ENCODE data around the gene IFT43.

IFT43 gene

DNA sequence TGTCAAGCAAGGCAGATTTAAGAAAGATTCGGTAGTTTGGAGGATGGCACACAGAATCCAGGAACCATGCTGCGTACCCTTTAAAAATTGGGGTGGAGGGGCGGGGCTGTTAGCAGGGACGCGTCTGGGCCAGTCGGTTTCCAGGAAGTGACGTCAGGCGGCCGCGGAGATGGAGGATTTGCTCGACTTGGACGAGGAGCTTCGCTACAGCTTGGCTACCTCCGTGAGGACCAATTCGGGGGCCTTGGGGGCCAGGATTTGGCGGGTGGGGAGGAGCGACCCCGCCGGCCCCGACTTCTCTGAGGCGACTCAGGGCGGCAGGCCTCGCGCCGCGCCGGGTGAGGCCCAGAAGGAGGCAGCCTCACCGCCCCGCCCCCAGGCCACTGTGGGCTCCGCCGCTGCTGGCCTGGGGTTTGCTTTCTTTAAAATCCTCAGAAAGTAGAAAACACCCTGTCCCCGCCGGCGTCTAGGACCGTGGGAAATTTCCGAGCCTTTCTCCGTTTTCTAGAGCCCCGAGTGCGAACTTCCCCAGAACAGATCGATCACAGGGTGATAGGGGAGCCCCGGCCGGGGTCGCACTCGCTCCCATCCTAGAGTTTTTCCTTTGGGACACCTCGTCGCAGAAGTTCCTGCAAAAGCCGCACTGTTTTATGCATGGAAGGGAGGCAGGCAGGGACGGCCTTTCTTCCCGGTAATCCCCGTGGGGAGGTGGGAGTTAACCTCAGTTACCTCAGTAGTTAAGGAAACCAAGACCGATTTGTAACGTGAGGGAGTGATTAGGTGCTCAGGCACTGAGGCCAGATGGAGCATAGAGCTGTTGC, at the start of gene IFT43:
Gene IFT43 (plus strand): TSS at position 146 of the 821 bp plus-strand sequence. CDS start 24 bp downstream, at position 170.
- peak; percentile 76 for DNase-seq (ENCODE audit: low spot score)

DNA sequence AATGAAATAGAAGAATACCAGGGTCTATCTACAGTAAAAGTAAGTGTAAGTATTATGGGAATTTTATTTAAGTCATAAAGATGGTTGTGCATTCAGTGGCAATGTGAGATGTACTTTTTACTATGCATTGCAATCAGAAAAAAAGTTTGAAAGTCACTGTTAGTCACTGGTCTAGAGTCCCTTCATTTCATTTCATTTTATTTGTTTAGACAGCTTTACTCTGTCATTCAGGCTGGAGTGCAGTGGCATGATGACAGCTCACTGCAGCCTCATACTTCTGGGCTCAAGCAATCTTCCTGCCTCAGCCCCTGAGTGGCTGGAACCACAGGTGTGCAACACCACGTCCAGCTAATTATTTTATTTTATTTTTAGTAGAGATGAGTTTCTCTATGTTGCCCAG, 46.4 kb upstream of the IFT43 start:
- no peak for DNase-seq (ENCODE audit: low spot score)

GRCh38 chr14:75941030-75941429, 44.5 kb upstream of the IFT43 start:
- DNase-seq (ENCODE audit: low spot score) = no peak

DNA sequence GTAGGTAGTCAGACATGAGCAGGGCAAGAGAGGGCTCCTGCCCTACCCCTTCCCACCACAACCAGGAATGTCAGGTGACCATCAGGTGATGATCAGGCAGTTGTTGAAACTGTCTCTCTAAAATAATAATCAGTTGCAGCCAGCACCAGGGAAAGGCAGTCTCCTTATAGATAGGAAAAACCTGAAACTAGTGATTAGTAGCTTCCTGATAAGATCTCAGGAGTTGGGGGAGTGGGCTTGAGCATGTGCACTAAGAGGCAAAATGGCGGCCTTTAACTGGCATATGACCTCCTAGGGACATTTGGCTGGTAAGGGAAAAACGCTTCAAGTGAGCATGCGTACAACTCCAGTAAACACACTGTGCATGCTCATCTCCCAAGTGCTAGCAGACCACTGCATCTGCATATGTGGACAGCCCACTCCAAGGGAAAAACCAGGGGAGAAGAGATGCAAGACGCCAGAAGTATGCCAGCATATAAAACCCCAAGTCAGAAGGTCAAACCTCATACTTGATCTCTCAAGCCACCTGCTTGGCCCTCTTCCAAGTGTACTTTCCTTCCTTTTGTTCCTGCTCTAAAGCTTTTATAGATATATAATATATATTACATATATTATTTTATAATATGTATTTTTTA, 40.8 kb upstream of the IFT43 start:
- no peak for DNase-seq (ENCODE audit: low spot score)

DNA sequence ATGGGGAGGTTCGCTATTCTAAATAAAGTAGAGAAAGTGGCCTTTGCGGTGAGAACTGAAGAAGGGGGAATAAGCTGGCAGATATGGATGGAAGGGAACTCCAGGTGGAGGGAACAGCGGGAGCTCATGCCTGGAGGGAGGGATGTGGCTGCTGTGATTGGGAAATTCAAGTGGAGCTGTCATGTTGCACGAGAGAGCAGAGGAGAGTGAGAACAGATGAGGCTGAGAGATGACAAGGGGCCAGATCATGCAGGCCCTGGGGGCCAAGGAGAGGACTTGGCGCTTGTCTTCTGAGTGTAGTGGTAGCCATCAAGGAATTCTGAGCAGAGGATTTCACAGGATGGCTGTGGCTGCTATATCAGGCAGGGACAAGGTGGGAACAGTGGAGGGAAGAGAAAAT, 38.8 kb upstream of the IFT43 start:
- no peak for DNase-seq (ENCODE audit: low spot score)

GRCh38 chr14:75952489-75952888, 33.1 kb upstream of the IFT43 start:
- DNase-seq (ENCODE audit: low spot score) = no peak

DNA sequence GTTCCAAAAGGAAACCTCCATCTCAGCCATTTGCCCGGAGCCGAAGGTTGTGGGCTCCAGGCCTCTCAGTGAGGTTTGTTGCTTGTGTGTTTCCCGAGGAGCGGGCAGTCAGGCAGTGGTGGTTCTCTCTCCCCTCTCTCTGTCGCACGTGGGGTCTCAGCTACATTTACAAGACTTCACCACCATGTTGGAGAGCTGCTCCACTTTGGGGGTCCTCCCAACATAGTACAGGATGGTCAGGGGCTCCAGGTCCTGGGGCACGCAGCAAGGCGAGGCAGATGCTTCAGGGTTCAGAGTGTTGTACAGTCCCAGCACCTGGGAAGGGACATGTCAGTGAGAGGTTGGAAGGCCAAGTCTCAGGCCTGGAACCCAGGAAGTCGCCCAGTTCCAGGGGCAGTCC, 26.5 kb upstream of the IFT43 start:
- no peak for DNase-seq (ENCODE audit: low spot score)

DNA sequence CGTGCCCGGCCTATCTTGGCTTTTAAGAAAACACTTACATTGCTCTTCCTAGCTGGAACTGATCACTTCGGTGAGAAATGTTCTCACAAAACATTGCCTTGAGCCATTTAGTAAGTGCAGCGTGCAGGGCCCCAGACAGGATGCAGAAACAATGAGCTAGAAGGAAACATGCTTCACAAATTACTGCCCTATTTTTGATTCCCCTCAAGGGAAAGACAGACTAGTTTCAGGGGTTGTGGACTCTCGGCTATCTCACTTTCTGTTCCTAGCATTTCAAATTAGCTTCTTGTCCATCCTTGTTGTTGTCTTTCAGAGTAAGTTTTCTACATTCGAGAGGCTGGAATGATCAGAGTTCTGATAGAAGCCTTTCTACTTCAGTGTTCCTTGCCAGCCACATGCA, 25.3 kb upstream of the IFT43 start:
- DNase-seq (ENCODE audit: low spot score) = no peak

DNA sequence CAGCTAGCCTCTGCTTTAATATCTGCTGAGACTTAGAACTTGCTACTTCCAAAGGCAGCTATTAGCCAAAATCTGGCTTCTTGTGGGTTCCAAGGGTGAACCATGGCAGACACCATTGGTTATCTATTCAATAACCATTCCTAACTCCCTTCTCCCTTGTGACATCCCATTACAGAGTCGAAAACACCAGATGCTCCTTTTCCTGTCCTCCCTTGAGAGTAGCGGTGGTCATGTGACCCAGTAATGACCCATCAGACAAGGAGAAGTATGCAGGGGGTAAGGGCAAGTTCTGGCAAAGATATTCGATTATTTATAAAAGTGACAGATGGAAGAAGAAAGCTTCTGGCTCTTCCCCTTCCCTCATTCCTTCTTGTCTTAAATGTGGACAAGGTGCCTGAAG, 23.9 kb upstream of the IFT43 start:
- DNase-seq (ENCODE audit: low spot score) = no peak

- no peak for DNase-seq (ENCODE audit: low spot score)
Measured at GRCh38 chr14:75967866-75968265, 17.7 kb upstream of the IFT43 start.

- DNase-seq (ENCODE audit: low spot score) = no peak
Measured at GRCh38 chr14:75968456-75968855, 17.1 kb upstream of the IFT43 start.

DNA sequence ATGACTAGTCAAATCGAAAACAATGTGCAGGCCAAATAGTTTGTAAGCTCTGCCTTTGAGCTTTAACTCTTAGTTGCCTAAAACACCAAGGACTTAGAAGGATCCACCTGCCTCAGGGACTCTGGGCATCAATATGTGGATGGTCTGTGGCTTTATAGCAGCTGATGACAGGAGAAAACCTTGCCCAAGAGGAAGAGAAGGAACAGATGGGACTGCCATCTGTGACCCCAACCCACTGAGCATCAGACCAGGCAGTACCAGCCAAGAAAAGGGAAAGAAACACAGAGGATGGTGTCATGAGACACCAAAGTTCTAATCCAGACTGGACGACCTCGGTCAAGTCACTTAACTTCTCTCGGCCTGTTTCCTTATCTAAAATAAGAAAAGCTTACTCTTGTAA, 16.4 kb upstream of the IFT43 start:
- DNase-seq (ENCODE audit: low spot score) = no peak

DNA sequence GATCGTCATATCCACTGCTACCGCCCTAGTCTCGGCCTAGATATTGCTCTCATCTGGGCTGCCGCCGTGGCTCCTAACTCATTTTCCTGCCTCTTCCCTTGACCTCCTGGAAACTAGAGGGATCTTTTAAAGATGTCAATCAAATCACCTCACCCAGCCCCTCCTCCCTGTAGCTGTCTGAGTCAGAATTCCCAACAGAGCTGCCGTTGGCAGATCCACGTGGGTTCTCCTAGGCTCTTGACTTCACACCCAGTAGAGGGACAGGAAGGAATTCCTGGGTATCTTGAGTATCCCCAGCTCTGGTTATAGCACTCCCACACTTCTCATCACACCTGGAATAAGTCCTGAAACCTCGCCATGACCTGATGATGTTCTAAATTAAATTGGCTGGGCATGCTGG, 15.7 kb upstream of the IFT43 start:
- DNase-seq (ENCODE audit: low spot score) = no peak

DNA sequence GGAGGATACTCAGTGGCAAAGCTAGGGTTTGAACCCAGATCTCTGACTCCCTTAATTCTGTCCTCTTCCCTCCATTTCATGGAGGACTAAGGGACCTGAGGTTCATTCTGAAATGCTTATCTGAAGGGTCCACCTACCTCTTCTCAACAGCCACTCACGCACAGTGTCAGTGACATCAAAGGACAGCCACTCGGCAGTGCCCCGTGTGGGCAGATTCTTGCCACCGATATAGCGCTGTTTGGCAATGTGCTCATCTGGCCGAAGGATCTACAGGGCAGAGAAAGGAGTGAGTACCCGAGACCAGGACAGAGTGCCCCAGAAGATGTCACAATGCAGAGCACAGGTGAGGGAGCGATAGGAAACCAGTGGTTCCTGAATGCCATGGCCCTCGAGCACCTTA, 14.6 kb upstream of the IFT43 start:
- DNase-seq (ENCODE audit: low spot score) = no peak

GRCh38 chr14:75971509-75971908, 14.1 kb upstream of the IFT43 start:
- DNase-seq (ENCODE audit: low spot score) = no peak

- no peak for DNase-seq (ENCODE audit: low spot score)
Measured at GRCh38 chr14:75972801-75973421, 12.7 kb upstream of the IFT43 start.

GRCh38 chr14:75976826-75977581, 8.6 kb upstream of the IFT43 start:
- DNase-seq (ENCODE audit: low spot score) = no peak

GRCh38 chr14:75977582-75977943, 8.0 kb upstream of the IFT43 start:
- DNase-seq (ENCODE audit: low spot score) = no peak

- no peak for DNase-seq (ENCODE audit: low spot score)
Measured at GRCh38 chr14:75978249-75978731, 7.3 kb upstream of the IFT43 start.

DNA sequence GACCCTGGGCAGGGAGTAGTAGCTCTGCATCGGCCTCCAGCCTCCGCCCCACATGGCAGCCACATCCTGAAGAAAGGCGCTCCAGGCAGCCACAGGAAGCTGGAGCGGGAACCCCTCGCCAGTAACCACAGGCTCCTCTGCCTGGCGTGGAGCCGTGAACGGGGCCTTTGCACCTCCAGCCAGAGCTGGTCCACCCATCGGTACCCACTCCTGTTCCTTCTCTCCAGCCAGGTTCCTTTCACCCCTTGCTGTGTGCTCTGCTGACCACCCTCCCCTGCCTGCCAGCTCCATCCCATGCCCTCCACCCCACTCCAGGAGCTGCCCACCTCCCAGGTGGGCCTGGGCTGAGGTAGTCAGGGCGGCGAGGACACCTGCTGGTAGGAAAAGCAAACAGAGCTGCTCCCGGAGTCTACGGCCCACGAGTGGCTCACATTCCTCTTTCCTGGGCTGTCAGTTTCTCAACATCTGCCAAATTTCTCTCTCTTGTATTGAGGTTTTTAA, 6.4 kb upstream of the IFT43 start:
- DNase-seq (ENCODE audit: low spot score) = no peak

- DNase-seq (ENCODE audit: low spot score) = no peak
Measured at GRCh38 chr14:75979648-75980565, 5.7 kb upstream of the IFT43 start.
